Stimulated activated naive CD8-positive, alpha-beta T cell treated with anti-CD3 and anti-CD28 coated beads, Interleukin-15, Interleukin-2, amounts not matched to agents 100 ng/mL and 50 ng/mL, for 24 hours (primary cell): Measurements from ENCODE around the gene GAGE10.

ENCODE experiments used
- H3K27ac Mint-ChIP-seq: one replicate; pipeline ENCODE4 v1.8.0; 2021; ENCODE audit warnings: mild to moderate bottlenecking, mixed read lengths
- H3K27me3 Mint-ChIP-seq: one replicate; pipeline ENCODE4 v1.8.0; 2021; ENCODE audit warnings: mixed read lengths
- H3K36me3 Mint-ChIP-seq: one replicate; pipeline ENCODE4 v1.8.0; 2021; ENCODE audit warnings: low read depth, mixed read lengths
- H3K4me1 Mint-ChIP-seq: one replicate; pipeline ENCODE4 v1.8.0; 2021; ENCODE audit warnings: low read depth, mixed read lengths
- H3K4me3 Mint-ChIP-seq: one replicate; pipeline ENCODE4 v1.8.0; 2021; ENCODE audit warnings: mild to moderate bottlenecking, mixed read lengths
- H3K9me3 Mint-ChIP-seq: one replicate; pipeline ENCODE4 v1.8.0; 2021; ENCODE audit warnings: mixed read lengths

The GAGE10 gene, protein sequence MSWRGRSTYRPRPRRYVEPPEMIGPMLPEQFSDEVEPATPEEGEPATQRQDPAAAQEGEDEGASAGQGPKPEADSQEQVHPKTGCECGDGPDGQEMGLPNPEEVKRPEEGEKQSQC

DNA sequence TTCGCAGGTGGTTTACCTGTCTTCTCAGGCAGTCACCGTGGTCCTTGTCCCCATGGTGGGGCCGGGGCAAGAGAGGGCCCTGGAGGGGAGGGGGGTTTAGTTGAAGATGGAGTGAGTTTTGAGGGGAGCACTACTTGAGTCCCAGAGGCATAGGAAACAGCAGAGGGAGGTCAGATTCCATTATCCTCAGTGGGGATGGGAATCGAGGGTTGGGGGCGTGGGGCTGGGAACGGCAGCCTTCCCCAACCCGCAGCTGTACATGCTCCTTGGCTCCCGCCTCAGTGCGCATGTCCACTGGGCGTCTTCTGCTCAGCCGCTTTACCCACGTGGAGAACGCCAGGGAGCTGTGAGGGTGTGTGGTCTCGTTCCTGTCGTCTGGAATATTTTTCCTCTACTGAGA is at the start of gene GAGE10:
Gene GAGE10, plus strand, starts transcription at position 301 of the 400 bp plus-strand sequence. CDS start 1,214 bp downstream, outside the sequence.
- no peaks in the 10 kb centered on the region for H3K4me1 Mint-ChIP-seq
- H3K36me3 Mint-ChIP-seq: no peaks in the 10 kb centered on the region
- H3K4me3 Mint-ChIP-seq: no peak within 1 kb of the TSS
- no peaks in the 10 kb centered on the region for H3K9me3 Mint-ChIP-seq
- H3K27me3 Mint-ChIP-seq: no peaks in the 10 kb centered on the region
- H3K27ac Mint-ChIP-seq: no peak within 1 kb of the TSS

DNA sequence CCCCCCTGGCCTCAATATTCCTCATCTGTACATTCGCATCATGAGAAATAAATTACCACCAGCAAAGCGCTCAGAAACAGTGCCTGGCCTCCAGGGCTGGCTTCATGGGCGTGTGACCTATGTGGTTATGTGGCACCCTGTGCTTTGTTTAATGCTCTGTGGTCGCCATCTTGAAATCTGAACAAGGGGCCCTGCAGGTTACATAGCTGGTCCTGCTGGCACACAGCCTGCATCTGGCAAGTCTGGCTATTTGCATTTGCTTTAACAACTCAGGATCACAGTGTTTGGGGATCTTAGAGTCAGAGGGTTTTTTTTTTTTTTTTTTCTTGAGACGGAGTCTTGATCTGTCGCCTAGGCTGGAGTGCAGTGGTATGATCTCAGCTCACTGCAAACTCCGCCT is 48.8 kb upstream of the GAGE10 start:
- H3K36me3 Mint-ChIP-seq: peaks cover 4% of the 10 kb centered on the region
- no peak overlapping the region for H3K27ac Mint-ChIP-seq
- H3K4me1 Mint-ChIP-seq: peaks cover 27% of the 10 kb centered on the region
- H3K9me3 Mint-ChIP-seq: no peaks in the 10 kb centered on the region
- no peak overlapping the region for H3K4me3 Mint-ChIP-seq
- no peaks in the 10 kb centered on the region for H3K27me3 Mint-ChIP-seq

DNA sequence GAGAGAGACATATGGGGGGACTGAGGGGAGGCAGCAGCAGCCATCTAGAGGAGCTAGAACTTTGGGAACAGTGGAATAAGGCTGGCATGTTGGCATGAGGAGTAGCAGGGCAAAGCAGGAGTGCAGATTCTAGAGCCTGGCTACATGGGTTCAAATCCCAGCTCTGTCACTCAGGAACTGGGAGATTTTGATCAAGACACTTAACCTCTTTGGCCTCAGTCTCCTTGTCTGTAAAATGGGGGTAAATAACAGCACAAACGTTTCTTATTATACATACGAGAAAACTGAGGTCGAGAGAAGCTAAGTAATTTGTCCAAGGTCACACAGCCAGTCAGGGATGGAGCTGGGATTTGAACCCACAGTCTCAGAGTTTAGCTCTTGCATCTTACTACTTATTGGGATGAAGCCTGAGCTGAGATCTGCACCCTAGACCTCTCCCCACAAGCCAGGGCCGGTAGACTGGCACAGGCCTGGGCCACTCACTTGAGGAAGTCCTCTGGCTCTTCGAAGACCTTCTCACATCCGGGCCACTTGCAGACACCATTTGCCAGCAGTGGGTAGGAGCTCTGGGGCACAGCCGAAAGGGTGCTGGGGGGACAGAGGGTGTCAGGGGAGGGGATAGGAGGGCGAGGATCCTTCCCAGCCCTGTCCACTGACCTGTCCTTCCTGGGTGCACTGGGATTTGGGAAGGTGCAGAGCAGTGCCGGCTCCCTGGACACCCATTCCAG is 47.0 kb upstream of the GAGE10 start:
- Mint-ChIP-seq H3K9me3 (no peaks in the 10 kb centered on the region), H3K36me3 (no peaks in the 10 kb centered on the region), H3K27me3 (no peaks in the 10 kb centered on the region), H3K27ac (no peak overlapping the region), H3K4me1 (peaks cover 20% of the 10 kb centered on the region), H3K4me3 (no peak overlapping the region)

DNA sequence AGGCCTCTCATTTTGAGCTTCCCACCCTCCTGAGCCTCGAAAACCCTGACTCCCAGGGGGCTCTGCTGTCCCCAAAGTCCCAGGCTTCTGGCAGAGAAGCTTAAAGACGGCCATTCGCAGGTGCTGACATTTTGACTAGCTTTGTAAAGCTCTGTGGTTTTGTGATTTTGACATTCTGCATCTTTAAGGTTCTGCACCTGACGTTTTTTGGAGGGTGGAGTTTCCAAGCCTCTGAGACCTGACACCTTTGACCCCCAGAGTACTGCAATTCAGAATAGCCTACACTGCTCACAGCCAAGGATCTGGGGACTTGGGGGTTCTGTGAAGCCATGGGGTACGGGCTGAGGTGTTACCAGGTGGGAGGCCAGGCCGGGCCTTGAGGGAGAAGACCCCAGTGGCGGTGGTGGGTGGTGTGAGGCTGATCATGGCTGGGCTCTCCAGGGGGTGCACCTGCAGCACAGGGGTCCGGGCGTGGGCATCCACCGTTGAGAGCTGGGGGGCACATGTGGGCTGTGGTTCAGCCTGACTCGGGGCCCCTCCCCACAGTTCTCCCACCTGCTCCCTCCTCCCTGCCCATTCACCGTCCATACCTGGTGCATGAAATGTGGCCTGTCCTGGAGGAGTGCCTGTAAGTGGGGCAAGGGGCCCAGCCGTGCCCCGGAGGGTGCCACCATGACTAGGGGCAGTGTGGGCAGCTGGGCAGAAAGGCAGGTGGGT is 46.2 kb upstream of the GAGE10 start:
- peaks cover 26% of the 10 kb centered on the region for H3K4me1 Mint-ChIP-seq
- H3K4me3 Mint-ChIP-seq: no peak overlapping the region
- no peaks in the 10 kb centered on the region for H3K9me3 Mint-ChIP-seq

DNA sequence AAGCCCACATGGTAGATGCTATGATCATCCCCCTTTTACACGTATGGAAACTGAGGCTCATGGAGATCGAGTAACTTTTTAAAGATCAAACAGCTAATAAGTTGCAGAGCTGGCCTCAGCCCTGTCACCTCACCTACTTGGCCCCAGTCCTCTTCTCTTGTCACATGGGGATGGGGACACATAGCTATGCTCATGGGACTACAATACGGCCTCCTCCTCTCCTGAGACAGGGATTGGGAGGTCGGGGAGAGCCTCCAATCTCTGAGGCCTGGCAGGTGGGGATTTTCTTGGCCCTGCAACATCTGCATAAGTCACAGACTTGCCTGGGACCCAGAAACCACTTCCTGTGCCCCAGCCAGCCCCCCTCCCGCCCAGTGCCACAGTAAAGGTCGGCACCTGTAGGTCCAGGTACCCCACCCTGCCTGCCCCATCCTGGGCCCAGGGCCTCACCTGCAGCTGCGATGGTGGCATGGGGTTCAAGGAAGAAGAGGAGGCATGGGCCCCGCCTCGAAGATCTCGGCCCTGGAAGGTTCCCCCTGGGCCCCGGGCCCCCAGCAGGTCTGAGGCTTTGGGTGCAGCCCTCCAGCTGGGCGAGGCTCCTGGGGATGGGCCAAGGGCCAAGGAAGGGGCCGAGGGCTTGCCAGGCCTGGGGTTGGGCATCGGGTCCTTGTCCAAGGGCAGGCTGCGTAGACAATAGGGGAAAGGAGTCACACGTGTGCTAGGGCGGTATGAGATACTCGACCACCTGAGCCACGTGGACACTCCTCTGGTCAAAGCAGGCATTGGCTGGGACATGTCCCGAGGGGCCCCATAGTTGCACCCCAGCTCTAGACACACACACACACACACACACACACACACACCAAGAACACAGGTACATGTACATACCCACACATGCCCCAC is 45.3 kb upstream of the GAGE10 start:
- H3K4me3 Mint-ChIP-seq: no peak overlapping the region
- H3K27me3 Mint-ChIP-seq: no peaks in the 10 kb centered on the region
- H3K9me3 Mint-ChIP-seq: no peaks in the 10 kb centered on the region
- peak overlapping the region; percentile 52 for H3K27ac Mint-ChIP-seq
- no peaks in the 10 kb centered on the region for H3K36me3 Mint-ChIP-seq
- peaks cover 34% of the 10 kb centered on the region for H3K4me1 Mint-ChIP-seq

More for the DNA sequence above, 46.2 kb upstream of the GAGE10 start:
- Mint-ChIP-seq H3K27ac (peak overlapping the region; percentile 52), H3K27me3 (no peaks in the 10 kb centered on the region), H3K36me3 (no peaks in the 10 kb centered on the region)

DNA sequence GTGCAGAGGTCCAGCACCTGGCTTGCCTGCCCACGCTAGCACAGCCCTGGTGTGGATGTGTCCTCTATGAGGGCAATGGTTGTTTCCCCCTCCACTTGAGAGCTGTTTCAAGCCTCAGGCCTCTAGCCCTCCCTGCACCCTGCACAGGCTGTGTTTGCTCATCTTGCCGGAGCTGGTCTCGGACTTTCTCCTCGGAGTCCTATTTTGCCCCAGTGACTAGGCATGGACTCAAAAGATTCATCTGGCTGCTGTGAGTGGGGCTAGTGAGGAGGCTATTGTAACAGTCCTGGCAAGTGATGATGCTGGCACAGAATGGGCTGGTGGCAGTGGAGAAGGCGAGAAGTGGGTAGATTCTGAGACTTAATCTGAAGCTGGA is 44.7 kb upstream of the GAGE10 start:
- H3K9me3 Mint-ChIP-seq: no peaks in the 10 kb centered on the region
- H3K4me1 Mint-ChIP-seq: peaks cover 38% of the 10 kb centered on the region
- H3K4me3 Mint-ChIP-seq: no peak overlapping the region
- H3K36me3 Mint-ChIP-seq: no peaks in the 10 kb centered on the region
- H3K27ac Mint-ChIP-seq: no peak overlapping the region
- no peaks in the 10 kb centered on the region for H3K27me3 Mint-ChIP-seq

DNA sequence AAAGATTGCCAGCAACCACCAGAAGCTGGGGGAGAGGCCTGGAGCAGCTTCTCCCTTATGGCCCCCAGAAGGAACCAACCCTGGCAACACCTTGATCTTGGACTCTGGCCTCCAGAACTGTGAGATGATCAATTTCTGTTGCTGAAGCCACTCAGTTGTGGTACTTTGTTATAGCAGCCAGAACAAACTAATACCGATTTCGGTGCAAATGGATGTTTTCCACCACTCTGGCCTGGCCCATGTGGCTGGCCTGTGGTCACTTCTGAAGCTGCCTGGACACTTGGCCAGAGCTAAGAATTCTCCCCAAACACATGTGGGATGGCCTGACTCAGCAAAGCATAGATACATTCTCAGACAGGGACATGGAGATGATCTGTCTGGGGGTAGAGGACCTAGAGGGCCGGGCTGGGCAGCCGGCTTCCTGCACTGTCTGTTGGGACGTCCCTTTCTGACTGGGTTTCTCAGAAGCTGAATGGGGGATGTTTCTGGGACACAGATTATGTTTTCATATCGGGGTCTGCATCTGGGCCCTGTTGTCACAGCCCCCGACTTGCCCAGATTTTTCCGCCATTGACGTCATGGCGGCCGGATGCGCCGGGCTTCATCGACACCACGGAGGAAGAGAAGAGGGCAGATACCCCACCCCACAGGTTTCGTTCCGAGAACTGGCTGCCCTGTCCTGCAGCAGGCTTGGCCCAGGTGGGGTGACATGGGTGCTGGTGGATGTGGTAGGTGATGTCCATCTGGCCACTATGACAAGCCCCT is 43.0 kb upstream of the GAGE10 start:
- H3K4me3 Mint-ChIP-seq: no peak overlapping the region

DNA sequence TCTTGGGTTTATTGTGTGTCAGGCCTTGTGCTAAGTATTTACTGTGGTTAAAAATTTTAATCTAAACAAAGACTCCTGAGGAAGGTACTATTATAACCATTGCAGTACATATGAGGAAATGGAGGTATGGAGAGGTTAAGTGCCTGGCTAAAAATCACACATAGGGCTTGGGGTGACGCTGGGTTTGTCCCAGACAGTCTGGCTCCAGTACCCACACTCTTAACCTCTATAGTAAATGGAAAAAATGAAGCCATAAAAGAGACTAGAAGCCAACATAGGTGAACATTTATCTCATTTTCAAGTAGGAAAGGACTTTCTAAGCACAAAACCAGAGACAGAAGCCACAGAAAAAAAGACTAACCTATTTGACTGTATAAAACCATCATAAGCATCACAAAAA is 40.8 kb upstream of the GAGE10 start:
- Mint-ChIP-seq H3K36me3 (no peaks in the 10 kb centered on the region), H3K27ac (peak overlapping the region; percentile 61), H3K4me3 (peak overlapping the region; percentile 55), H3K9me3 (no peaks in the 10 kb centered on the region), H3K27me3 (no peaks in the 10 kb centered on the region), H3K4me1 (peaks cover 49% of the 10 kb centered on the region)

More for the DNA sequence above, 43.0 kb upstream of the GAGE10 start:
- no peaks in the 10 kb centered on the region for H3K9me3 Mint-ChIP-seq
- no peaks in the 10 kb centered on the region for H3K36me3 Mint-ChIP-seq
- H3K4me1 Mint-ChIP-seq: peaks cover 54% of the 10 kb centered on the region
- H3K27me3 Mint-ChIP-seq: no peaks in the 10 kb centered on the region
- H3K27ac Mint-ChIP-seq: peak overlapping the region; percentile 52

DNA sequence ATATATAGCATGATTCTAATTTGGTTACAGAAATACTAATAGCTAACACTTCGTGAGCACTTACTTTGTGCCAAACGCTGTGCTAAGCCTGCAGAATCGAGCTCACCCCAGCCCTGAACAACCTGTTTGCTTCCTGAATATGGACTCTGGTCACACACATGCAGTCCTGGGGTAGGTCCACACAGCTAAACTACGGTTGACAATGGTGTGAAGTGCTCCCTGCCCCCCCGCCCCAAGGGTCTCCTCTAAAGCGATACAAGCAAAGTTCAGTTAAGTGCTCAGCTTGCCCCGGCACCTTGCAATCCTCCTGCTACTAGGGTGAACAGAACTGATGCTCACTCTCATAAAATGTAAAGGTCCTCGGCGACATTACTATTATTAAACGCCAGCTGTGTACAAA is 39.8 kb upstream of the GAGE10 start:
- Mint-ChIP-seq H3K36me3 (no peaks in the 10 kb centered on the region), H3K4me3 (peak overlapping the region; percentile 74), H3K9me3 (no peaks in the 10 kb centered on the region), H3K4me1 (peaks cover 54% of the 10 kb centered on the region), H3K27me3 (no peaks in the 10 kb centered on the region), H3K27ac (peak overlapping the region; percentile 82)

DNA sequence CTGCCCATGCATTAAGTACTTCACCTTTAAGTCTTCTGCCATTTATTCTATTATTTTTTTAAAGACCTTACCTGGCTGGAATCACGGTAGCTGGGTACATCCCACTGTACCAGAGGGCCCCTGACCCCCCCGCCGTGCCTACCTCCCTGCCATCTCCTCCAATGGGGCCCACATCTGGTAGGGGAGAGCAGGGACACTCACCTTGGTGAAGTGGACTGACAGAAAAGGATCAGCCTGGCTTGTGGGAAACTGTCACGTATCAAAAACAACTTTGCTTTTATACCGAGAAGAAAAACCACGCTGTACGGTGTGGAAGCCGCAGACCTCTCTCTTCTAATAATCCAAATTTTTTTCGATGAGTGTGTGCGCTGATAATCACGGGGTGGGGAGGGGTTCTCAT is 39.0 kb upstream of the GAGE10 start, which contains the start of gene FOXP3:
Gene FOXP3, minus strand, starts transcription at position 251 of the 400 bp plus-strand sequence. CDS start 6,205 bp downstream, outside the sequence.
- Mint-ChIP-seq H3K27ac (peak within 1 kb of the TSS; percentile 82), H3K36me3 (no peaks in the 10 kb centered on the region), H3K4me1 (peaks cover 54% of the 10 kb centered on the region), H3K27me3 (no peaks in the 10 kb centered on the region), H3K4me3 (peak within 1 kb of the TSS; percentile 74), H3K9me3 (no peaks in the 10 kb centered on the region)

DNA sequence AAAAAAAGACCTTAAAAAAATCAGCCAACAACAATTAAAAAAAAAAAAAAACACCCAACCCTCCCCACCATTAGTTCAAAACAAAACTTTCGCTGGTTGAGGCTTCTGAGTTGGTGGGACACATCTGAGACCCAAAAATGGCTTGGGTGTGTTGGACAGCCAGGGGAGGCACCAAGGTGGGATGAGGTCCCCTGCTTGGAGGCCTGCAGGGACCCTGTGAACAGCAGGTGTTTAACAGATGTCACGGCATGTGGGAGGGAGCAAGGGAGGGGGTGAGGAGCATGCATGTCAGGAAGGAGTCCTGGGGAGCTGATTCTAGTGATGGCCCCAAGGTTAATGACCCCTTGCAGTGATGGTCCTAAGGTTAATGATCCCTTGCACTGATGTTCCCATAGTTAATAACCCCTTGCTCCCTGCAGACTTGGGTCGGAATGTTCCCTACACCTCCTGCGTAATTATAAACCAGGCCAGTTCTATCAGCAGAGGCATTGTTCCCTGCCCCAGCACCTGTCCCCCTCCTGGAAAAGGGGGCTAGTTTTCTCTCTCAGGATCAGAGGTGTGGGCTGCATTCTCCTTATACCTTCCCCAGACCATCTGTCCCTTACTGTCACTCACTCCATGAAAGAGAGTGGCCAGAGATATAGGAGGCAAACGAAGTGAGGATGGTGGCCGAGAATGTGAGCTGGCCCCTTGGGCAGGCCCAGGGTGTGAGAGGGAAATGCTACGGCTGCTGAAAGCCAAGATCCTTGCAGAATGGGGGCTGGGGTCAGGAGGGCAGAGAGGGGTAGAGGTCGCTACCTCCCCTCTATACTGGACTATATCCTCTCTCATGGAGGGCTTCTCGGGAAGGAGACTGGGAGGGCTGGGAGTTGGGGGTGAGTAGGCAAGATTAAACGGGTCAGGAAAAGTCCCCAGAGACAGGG is 36.7 kb upstream of the GAGE10 start:
- Mint-ChIP-seq H3K4me3 (peak overlapping the region; percentile 41), H3K27me3 (no peaks in the 10 kb centered on the region), H3K4me1 (peaks cover 63% of the 10 kb centered on the region), H3K36me3 (peaks cover 6% of the 10 kb centered on the region), H3K27ac (no peak overlapping the region), H3K9me3 (no peaks in the 10 kb centered on the region)

DNA sequence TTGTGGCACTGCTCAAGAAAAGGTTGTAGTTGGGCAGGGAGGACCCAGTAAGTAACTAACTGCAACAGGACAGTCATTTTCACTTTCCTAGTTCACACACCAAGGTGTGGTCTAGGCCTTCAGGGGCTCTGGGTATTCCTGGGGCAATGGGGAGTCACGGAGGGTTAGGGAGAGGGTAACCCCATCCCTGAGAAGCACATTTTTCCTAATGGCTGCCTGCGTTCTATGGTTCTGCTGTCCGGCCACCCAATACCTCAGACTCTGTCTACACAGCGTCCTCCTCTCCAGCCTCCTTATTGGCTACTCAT is 34.8 kb upstream of the GAGE10 start:
- Mint-ChIP-seq H3K27me3 (no peaks in the 10 kb centered on the region), H3K27ac (peak overlapping the region; percentile 100), H3K4me1 (peaks cover 64% of the 10 kb centered on the region), H3K4me3 (peak overlapping the region; percentile 89), H3K9me3 (no peaks in the 10 kb centered on the region), H3K36me3 (peaks cover 11% of the 10 kb centered on the region)

DNA sequence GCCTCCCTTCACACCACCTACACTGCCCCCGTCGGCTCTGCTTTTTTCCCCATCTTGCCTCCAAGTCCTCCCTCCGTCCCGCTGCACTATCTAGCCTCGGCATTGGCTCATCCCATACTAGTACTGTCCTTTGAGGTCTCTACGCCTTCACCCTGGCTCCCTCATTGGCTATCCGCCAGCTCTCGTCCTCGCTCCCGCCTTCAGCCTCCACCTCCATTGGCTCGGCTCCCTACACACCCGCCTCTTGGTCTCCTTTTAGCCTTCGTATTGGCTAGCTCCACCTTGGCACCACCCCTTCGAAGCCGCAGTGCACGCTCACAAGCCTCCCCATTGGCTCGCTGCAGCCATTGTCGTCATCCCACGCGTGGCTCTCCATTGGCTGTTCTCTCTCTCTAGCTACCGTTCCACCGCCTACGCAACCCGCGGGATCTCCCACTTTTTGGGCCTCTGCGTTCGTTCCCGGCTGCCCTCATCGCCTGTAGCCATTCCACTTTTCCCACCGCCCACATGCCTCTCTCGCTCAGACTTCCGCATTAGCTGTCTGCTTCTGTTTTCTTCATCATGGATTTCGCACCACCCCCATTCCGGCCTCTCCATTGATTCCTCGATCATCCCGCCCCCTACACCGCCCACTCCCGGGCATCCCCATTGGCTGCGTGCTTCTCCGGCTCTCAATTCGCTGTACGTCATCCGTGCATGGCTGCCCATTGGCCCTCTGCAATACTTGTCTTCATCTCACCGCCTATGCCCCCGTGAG is 34.3 kb upstream of the GAGE10 start:
- Mint-ChIP-seq H3K4me3 (peak overlapping the region; percentile 89), H3K9me3 (no peaks in the 10 kb centered on the region), H3K27me3 (no peaks in the 10 kb centered on the region), H3K4me1 (peaks cover 64% of the 10 kb centered on the region), H3K27ac (peak overlapping the region; percentile 100), H3K36me3 (peaks cover 12% of the 10 kb centered on the region)
